Type B pancreatic cell (in vitro differentiated cells): ENCODE measurements around the gene MPPE1. TPM values are rescaled to one million over a fixed set of nuclear protein-coding genes. Genes with fewer than 3 reads are reported as not detected.

ENCODE experiments used
- DNase-seq: peaks from one replicate; pipeline ENCODE4 v3.0.0; 2021; ENCODE audit warnings: mixed read lengths; ENCODE audit not compliant: unreplicated experiment; ENCODE audit errors: extremely low spot score
- H3K27ac Mint-ChIP-seq: 2 replicates; pipeline ENCODE4 v1.8.0; 2021; ENCODE audit warnings: mild to moderate bottlenecking, mixed read lengths
- H3K27me3 Mint-ChIP-seq: 2 replicates; pipeline ENCODE4 v1.8.0; 2021; ENCODE audit warnings: mixed read lengths
- H3K36me3 Mint-ChIP-seq: 2 replicates; pipeline ENCODE4 v1.8.0; 2021; ENCODE audit warnings: mixed read lengths
- H3K4me1 Mint-ChIP-seq: one replicate; pipeline ENCODE4 v1.8.0; 2021; ENCODE audit warnings: mixed read lengths; ENCODE audit not compliant: unreplicated experiment
- H3K4me3 Mint-ChIP-seq: 2 replicates; pipeline ENCODE4 v1.8.0; 2021; ENCODE audit warnings: mild to moderate bottlenecking, mixed read lengths
- H3K9me3 Mint-ChIP-seq: 2 replicates; pipeline ENCODE4 v1.8.0; 2021; ENCODE audit warnings: mixed read lengths
- total RNA-seq: library from RNA; stranded (reverse); gene quantifications from 2 replicates; pipeline ENCODE4 v1.2.1, GENCODE V29; 2021; ENCODE audit warnings: low replicate concordance
- TF ChIP-seq, protein P1 (sequence below): fragments of 200-600 bp; sonication (generic); conservative IDR thresholded peaks from 2 replicates; pipeline ENCODE4 v1.5.0; 2021; ENCODE audit warnings: antibody characterized with exemption, mild to moderate bottlenecking

MPPE1 gene
- total RNA-seq, 1 donor from 2014 or later, result 35.3 TPM

GRCh38 chr18:11953113-11953512 is 45.0 kb upstream of the MPPE1 start:
- Mint-ChIP-seq H3K9me3 (peaks cover 6% of the 10 kb centered on the region), H3K27me3 (no peaks in the 10 kb centered on the region), H3K36me3 (peaks cover 3% of the 10 kb centered on the region)

DNA sequence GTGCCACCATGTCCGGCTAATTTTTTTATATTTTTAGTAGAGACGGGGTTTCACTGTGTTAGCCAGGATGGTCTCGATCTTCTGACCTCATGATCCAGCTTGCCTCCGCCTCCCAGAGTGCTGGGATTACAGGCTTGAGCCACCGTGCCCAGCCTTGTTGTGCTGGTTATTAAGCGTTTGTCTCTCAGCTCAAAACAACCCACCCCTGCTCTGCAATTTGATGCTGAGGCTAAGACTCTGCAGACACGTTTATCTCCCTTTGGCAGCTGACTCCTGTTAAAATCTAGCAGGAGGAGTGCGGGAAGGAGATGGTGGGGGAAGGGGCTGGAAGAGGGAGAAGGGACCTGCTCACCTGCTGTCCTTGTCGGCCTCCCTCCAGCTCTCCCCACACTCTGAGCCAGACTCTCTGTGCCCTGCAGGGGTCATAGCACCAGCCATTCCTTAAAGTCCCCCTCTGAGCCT is 43.3 kb upstream of the MPPE1 start:
- Mint-ChIP-seq H3K4me1 (peaks cover 31% of the 10 kb centered on the region), H3K9me3 (no peaks in the 10 kb centered on the region), H3K27ac (peak overlapping the region; percentile 40), H3K4me3 (no peak overlapping the region), H3K27me3 (no peaks in the 10 kb centered on the region), H3K36me3 (no peaks in the 10 kb centered on the region)
- no peak for DNase-seq
- TF ChIP-seq, protein P1, sequence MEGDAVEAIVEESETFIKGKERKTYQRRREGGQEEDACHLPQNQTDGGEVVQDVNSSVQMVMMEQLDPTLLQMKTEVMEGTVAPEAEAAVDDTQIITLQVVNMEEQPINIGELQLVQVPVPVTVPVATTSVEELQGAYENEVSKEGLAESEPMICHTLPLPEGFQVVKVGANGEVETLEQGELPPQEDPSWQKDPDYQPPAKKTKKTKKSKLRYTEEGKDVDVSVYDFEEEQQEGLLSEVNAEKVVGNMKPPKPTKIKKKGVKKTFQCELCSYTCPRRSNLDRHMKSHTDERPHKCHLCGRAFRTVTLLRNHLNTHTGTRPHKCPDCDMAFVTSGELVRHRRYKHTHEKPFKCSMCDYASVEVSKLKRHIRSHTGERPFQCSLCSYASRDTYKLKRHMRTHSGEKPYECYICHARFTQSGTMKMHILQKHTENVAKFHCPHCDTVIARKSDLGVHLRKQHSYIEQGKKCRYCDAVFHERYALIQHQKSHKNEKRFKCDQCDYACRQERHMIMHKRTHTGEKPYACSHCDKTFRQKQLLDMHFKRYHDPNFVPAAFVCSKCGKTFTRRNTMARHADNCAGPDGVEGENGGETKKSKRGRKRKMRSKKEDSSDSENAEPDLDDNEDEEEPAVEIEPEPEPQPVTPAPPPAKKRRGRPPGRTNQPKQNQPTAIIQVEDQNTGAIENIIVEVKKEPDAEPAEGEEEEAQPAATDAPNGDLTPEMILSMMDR, result no peak

More at GRCh38 chr18:11953113-11953512, 45.0 kb upstream of the MPPE1 start:
- TF ChIP-seq, protein P1, result no peak
- H3K4me1 Mint-ChIP-seq, result peaks cover 27% of the 10 kb centered on the region
- H3K4me3 Mint-ChIP-seq, result no peak overlapping the region
- DNase-seq, result no peak
- no peak overlapping the region for H3K27ac Mint-ChIP-seq

- TF ChIP-seq, protein P1, result no peak
- H3K4me1 Mint-ChIP-seq, result peaks cover 33% of the 10 kb centered on the region
- no peak overlapping the region for H3K27ac Mint-ChIP-seq
- H3K9me3 Mint-ChIP-seq, result no peaks in the 10 kb centered on the region
- DNase-seq, result no peak
- no peaks in the 10 kb centered on the region for H3K27me3 Mint-ChIP-seq
- no peaks in the 10 kb centered on the region for H3K36me3 Mint-ChIP-seq
- H3K4me3 Mint-ChIP-seq, result no peak overlapping the region
These were observed 42.7 kb upstream of the MPPE1 start for GRCh38 chr18:11950824-11951223.

DNA sequence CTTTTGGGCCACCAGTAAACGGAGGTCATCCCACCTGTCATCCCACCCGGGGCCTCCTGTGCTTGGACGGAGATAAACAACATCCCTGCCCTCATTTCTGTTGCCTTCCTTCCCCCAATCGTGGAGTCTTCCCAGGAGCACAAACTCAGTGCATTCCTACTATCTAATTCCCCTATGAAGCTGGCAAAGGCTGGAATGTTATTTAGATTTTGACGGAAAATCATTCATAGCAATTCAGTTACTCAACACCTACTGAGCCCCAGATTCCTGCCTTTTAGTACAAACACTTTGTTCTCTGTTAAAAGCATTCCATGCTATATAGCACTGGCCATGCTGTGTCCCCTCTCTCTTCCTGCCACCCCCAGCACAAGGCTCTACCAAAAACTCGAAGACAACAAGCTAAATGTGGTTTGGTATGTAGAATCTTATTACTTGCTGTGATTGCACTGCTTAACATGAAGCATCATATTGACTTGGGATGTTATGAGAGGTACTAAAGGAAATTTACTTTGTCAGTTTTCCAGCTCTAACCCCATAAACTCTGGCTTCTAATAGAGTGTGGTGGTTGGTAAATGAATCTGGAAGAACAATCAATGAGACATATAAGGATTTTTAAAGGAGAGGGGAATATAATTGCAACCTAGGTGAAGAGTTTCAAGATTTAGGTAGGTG is 40.9 kb upstream of the MPPE1 start:
- Mint-ChIP-seq H3K27ac (peak overlapping the region; percentile 60), H3K4me3 (peak overlapping the region; percentile 39), H3K4me1 (peaks cover 27% of the 10 kb centered on the region), H3K9me3 (no peaks in the 10 kb centered on the region), H3K36me3 (no peaks in the 10 kb centered on the region), H3K27me3 (no peaks in the 10 kb centered on the region)
- TF ChIP-seq, protein P1, result no peak
- no peak for DNase-seq

- Mint-ChIP-seq H3K4me3 (peak overlapping the region; percentile 82), H3K27ac (peak overlapping the region; percentile 91), H3K27me3 (no peaks in the 10 kb centered on the region), H3K36me3 (no peaks in the 10 kb centered on the region), H3K9me3 (no peaks in the 10 kb centered on the region), H3K4me1 (peaks cover 27% of the 10 kb centered on the region)
- peak; percentile 78 for DNase-seq
- TF ChIP-seq, protein P1, result no peak
These were observed 39.4 kb upstream of the MPPE1 start for GRCh38 chr18:11947214-11948191.
